Fibroblast of upper back skin (primary cell): ENCODE results near the gene GALE.
"Not testable (repeated sequence)": the region's sequence is repeated elsewhere in the genome, so short reads cannot be mapped to it uniquely, and the experiment has no call there.

Experiments used
- DNase-seq: peaks from one replicate; pipeline ENCODE4 v3.0.0-alpha.2; 2013

The GALE gene

DNA sequence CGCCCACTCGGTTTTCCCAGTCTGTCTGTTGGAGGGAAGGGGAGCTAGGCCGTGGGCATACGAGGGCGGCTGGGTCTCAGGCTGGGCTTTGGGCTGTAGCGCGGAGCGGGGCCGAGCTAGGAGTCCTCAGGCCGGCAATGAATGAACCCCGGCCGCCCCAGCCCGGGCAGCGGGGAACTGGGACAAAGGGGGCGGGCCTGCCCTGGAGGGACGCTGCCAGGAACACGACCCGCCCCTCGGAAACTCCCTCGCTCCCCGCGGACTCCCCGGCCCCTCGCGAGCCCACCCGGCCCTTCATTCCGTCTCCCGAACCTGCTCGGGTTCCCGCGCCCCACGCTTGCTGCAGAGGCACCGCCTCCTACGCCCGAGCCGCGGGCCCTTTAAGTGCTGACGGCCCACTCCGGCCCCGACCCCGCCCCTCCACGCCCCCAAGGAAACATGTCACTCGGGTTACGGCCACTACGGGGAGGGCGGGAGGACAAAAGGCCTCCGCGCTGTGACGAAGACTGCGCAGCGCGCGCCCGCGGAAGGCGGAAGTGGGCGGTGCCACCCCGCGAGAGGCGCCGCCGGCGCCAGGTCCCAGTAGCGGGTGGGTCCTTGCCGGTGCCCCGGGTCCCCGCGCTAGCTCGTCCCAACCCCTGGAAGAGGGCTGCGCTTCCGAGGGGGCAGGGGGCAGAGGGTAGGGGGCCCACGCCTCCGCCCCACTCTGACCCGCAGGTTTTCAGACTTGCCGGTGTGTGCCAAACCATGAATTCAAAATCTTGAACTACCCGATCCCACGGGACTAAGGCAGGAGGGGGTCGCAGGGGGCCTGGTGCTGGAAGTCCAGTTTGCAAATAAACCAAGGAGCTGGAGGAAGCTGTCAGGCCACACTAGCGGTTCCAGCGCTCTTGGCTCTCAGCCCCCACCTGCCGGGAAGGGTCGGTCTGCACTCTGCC, at the start of gene GALE:
Gene GALE (minus strand): TSS at position 355 of the 938 bp plus-strand sequence. CDS start 1,747 bp downstream, outside the sequence.
- DNase-seq: peak; percentile 93

DNA sequence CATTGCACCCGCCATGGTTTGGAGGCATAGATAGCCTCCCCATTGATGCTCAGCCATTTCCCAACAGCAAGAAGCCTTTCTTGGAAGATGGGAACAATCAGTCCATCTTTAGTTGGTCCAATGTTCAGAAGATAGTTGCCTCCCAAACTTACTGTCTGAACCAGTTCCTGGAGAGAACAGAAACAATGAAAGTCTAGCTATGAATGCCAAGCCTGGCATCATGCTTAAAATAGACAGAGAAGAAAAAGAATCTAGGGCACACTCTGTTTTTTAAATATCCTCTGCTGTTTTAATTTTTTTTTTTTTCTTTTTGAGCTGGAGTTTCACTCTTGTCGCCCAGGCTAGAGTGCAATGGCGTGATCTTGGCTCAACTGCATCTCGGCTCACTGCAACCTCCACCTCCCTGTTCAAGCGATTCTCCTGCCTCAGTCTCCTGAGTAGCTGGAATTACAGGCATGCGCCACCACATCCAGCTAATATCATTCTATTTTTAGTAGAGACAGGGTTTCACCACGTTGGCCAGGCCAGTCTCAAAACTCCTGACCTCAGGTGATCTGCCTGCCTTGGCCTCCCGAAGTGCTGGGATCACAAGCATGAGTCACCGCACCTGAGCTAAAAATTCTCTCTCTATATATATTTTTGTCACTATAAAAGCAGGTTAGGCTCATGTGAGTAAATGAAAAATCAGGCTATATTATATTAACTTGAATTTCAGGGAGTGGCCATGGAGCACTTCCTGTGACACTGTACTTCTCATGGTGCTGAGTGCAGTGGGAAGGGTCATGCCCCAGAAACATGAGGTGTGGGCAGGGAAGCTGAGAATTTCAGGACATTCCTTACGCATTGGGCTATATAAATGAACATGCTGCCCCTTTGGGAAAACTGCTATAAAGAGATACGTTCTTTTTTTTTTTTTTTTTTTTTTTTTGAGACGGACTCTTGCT, 48.4 kb upstream of the GALE start:
- no peak for DNase-seq

DNA sequence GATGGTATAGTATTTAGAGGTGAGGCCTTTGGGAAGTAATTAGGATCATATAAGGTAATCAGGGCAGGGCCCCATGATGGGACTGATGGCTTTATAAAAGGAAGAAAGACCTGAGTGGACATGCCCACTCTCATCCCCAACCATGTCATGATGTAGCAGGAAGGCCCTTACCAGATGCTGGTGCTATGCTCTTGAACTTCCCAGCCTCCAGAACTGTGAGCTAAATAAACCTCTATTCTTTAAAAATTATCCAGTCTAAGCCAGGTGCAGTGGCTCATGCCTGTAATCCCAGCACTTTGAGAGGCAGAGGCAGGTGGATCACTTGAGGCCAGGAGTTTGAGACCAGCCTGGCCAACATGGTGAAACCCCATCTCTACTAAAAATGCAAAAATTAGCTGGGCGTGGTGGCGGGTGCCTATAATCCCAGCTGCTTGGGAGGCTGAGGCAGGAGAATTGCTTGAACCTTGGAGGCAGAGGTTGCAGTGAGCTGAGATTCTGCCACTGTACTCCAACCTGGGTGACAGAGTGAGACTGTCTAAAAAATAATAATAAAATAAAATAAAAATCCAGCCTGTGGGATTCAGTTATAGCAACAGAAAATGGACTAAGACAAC, 47.0 kb upstream of the GALE start:
- DNase-seq: not testable (repeated sequence)

DNA sequence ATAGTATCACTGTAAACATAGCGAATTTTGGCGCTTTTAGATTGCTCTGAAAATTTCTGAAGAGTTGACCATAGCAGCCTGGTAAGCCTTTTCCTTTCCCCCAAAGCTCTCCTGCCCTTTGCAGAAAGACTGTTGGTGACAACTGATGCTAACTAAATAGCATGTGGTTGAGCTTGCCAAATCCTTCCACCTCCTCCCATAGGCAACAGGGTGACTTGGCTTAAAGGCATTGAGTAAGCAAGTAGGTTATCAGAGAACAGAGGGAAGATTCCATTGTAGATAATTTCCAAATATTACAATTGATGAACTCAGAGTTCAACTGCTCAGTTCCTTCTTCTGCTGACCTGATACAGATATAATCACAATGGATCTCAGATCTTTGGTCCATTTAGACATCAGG, 44.6 kb upstream of the GALE start:
- DNase-seq: no peak

DNA sequence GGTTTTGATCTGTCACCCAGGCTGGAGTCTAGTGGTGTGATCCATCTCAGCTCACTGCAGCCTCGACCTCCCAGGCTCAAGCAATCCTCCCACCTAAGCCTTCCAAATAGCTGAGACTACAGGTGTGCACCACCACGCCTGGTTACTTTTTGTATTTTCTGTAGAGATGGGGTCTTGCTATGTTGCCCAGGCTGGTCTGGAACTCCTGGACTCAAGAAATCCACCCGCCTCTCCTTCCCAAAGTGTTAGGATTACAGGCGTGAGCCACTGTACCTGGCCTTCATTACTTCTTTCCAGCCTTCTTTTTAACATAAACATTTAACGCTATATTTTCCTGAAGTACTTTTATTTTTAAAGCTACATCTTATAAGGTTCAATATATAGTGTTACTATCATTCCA, 43.1 kb upstream of the GALE start:
- DNase-seq: no peak

DNA sequence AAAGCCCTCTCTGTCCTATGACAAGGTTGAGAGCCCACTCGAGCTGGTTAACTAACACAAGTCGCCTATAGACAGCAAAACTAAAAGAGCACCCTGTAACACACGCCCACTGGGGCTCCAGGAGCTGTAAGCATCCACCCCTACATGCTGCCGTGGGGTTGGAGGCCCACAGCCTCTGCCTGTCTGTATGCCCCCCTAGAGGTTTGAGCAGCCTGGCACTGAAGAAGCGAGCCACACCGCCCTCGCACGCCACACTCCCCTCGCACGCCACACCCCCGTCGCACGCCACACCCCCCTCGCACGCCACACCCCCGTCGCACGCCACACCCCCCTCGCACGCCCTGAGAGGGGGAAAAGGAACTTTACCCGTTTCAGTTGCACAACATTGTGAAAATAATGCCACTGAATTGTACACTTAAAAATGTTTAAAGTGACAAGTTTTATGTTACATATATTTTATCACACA, 37.9 kb upstream of the GALE start:
- DNase-seq: peak; percentile 17

DNA sequence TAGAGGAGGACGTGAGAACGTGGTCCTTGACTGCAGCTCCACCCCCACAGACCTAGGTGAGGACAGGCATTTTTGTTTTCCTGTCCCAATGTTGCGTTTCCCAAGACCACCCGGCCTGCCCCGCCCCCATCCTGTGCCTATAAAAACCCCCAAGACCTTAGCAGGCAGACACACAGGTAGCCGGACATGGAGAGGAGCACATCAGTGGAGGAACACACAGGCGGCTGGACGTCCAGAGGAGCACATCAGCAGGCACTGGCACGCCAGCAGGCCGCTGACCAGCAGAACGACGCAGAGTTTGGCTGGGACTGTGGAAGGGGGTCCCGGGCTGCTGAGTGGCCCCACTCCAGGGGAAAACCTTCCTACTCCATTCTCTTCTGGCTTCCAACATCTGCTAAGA, 37.4 kb upstream of the GALE start:
- no peak for DNase-seq

DNA sequence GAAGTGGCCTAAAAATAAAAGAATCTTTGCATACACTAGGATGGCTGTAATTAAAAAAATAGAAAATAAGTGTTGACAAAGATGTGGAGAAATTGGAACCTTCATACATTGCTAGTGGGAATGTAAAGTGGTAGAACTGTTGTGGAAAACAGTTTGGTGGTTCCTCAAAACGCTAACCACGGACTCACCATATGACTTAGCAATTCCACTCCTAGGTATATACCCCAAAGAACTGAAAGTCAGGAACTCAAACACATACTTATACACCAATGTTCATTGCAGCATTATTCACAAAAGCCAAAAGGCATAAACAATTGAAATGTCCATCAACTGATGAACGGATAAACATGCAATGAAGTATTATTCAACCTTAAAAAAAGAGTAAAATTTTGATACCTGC, 35.5 kb upstream of the GALE start:
- no peak for DNase-seq

DNA sequence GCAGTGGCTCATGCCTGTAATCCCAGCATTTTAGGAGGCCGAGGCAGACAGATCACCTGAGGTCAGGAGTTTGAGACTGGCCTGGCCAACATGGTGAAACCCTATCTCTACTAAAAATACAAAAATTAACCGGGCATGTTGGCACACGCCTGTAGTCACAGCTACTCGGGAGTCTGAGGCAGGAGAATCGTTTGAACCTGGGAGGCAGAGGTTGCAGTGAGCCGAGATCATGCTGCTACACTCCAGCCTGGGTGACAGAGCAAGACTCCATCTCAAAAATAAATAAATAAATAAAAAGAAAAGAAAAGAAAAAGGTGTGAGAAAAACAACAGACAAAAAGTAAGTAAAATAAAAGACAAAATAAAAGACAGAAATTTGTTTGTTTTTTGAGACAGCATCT, 33.6 kb upstream of the GALE start:
- DNase-seq: not testable (repeated sequence)

DNA sequence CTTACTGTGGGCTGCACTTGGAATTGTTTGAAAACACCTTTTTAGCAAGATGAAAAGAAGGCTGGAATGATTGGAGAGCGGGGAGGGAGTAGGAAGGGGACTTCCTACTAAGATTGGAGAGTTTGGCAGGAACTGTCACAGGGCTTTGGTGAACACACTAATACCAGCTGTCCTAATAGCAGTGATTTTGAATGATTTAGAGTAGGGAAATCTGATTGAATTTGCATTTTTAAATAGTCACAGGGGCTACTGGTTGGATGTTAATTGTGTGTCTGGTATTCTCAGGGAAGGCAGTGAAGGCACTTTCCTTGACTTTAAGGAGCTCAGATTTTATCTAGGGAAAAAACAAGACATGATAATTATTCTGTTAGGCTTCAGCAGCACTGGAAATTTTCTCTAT, 27.2 kb upstream of the GALE start:
- no peak for DNase-seq

DNA sequence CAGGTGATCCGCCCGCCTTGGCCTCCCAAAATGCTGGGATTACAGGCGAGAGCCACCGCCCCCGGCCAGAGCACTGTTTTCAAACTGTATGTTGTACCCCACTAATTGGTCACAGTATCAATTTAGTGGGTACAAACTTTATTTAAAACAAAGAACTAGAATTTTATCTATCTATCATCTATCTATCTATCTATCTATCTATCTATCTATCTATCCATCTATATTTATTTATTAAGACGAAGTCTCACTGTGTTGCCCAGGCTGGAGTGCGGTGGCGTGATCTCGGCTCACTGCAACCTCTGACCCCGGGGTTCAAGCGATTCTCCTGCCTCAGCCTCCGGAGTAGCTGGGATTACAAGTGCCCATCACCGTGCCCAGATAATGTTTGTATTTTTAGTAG, 26.0 kb upstream of the GALE start:
- DNase-seq: not testable (repeated sequence)

DNA sequence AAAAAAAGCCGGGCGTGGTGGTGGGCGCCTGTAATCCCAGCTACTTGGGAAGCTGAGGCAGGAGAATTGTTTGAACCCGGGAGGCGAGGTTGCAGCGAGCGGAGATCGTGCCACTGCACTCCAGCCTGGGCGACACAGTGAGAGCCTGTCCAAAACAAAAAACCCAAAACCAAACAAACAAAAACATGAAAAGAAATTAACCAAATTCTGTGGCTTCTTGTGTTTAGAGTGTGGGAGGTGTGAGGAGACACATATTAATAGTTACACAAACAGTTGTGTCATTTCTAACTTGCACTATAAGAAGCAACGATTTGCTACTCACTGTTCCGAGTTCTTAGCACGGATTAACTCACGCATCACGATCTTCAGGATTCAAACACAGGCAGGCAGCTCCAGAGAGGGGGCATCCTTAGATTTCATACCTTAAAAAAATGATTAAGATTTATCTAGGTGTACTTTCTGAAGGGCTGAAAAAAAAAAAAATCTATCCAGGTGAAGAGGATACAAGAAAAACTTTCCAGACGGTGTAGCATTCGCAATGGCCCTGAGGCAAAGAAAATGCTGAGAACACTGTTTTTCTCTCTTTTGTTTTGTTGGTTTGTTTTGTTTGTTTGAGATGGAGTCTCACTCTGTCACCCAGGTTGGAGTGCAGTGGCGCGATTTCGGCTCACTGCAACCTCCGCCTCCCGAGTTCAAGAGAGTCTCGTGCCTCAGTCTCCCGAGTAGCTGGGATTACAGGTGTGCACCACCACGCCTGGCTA, 25.4 kb upstream of the GALE start:
- DNase-seq: no peak

DNA sequence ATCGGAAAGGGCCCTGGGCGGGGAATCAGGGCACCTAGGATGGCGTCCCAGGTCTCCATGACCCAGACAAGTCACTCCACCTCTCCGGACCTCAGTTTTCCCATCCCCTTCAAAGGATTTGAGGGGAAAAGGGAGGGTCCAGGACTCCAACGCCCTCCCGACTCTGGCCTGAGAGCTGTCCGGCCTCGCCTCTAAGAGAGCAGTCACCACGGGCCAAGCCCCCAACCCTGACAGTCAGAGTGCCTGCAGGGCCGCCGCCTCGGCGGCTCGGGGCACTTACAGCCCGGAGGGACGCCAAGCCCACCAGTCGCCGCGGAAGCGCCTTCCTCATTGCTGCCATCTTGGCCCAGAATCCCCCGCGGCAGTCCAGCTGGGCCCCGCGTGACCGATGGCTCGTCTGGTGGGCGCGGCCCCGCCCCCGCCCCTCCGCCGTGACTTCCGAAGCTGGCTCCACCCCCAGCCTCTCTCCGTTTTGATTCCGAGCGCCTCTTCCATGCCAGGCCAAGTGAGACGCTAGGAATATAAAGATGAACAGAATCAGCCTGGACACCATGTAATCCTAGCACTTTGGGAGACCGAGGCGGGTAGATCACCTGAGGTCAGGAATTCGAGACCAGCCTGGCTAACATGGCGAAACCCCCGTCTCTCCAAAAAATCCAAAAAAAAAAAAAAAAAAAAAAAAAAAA, 24.7 kb upstream of the GALE start, which contains the start of gene HMGCL:
Gene HMGCL (minus strand): TSS at position 354 of the 686 bp plus-strand sequence. CDS start 14 bp downstream, at position 340.
- peak; percentile 86 for DNase-seq

DNA sequence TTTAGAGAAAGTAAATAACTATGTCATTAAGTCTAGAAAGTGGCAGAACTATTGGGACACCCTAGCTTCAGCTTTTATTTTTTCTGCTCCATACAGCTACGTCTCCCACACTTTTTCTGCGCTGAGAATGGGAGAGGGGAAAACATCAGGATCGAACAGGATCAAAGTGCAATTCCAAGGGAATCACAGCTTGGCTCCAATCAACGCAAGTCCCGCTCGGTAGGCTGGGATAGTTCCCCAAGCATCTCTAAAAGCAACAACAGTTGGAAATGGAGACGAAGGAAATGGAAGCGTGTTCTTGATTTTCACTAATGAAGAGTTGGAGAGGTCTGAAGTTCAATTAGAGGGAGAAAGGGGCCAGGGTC, 24.1 kb upstream of the GALE start:
- DNase-seq: no peak

DNA sequence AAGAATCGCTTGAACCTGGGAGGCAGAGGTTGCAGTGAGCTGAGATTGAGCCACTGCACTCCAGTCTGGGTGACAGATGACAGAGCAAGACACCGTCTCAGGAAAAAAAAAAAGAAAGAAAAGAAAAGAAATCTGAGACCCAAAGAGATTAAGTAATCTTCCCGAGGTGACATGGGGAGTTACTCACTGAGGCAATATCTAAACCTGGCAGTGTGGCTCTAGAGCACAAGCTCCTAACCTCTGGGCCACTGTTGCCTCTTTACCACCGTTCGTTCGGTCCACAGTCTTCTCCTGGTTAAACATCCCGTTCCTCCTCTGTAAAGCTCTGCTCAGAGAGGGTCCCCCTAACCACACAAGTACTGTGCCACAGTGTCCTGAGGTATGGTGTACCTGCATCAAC, 23.2 kb upstream of the GALE start:
- DNase-seq: no peak

DNA sequence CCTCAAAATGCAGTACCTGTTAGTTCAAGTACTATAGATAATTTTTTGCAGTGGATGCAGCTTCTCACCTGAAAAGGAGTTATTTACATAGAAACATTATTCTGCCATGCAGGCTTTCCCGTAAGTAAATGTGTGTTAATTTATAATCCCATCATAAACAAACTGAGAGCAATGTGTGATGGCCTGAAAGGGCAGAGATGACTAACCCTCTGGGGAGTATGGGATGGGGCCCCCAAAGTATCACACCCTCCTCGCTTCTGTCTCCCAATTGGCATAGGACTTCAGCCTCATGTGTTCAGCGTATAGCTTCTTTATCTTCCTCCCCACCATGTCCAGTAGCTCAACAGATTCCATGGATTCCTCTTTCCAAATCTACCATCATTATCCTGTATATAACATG, 17.1 kb upstream of the GALE start:
- DNase-seq: no peak

DNA sequence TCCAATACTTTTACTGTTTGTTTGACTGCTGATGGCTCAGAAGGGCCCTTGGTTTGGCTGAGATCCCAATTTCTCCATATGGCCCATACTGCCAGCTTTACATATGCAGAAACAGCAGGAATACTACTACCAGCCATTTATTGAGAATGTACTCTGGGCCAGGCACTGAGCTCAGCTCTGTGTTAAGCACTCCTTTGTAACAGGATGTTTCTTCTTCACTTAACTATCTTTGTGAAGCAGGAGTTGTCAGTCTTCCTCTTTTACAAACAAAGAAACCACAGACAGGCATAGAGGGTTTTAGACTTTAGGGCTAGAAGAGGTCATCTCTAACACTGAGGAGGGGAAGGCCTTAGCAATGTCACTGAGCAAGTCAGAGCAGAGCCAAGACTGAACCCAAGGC, 16.4 kb upstream of the GALE start:
- DNase-seq: no peak

DNA sequence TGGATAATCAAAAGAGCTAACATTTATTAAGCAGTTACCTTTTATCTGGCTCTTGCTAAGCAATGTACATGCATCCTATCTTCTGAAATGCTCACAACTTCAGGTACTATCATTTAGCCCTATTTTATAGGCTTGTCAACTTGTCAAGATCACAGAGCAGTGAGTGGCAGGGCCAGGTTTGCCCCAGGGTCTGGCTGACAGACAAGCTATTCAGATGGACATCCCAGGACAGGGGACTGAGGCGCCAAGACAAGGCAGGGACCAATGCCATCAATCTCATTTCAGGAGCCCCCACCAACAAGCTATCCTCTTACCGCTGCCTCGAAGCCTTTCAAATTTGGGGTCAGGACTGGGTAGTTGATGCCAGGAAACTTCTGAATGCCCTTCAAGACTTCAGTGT, 15.8 kb upstream of the GALE start:
- DNase-seq: no peak

DNA sequence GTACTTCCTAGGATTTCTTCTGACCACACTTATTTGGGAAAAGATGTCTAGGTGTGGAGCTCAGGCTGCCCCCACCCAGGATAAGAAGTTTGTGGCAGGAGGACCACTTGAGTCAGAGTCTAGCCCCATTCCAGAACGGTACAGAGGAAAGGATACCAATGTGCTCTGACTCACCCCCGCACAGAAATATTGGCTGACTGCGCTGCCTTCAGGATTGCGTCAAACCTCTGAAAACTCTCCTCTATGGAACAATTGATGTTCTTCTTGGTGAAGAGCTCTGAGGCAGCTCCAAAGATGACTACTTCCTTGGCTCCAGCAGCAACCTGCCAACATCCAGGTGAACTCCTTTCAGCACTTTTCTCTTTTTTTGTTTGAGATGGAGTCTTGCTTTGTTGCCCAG, 13.5 kb upstream of the GALE start:
- no peak for DNase-seq

DNA sequence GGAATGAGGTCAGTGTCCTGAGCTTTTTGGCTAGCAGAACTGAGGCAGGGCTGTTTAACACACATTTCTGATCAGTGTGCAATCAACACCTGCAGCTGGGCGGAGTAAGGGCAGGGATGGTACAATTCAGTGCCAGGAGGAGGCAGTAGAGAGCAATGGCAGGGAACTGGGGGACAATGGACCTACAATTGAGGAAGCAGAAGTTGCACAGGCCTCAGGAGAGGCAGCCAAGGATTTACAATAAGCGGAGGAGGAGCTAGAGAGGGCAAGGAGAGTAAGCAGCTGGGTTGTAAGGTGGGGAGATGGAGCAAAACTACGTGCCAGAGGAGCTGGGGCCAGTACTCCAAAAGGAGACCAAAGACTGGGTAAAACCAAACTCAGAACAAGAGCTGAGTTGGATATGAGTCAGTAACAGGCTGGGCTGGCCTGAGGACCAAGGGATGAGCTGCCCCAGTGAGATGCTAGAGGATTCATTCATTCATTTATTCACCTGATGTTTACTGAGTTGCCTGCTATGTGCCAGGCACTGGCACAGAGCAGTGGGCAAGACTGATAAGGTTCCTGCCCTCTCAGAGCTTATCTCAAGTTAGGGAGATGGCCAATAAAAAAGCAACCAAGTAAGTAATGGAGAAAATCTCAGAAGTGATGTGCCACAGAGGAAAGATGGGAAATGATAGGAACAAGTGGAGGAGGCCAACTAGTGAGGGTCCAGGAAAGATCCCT, 10.4 kb upstream of the GALE start:
- no peak for DNase-seq

DNA sequence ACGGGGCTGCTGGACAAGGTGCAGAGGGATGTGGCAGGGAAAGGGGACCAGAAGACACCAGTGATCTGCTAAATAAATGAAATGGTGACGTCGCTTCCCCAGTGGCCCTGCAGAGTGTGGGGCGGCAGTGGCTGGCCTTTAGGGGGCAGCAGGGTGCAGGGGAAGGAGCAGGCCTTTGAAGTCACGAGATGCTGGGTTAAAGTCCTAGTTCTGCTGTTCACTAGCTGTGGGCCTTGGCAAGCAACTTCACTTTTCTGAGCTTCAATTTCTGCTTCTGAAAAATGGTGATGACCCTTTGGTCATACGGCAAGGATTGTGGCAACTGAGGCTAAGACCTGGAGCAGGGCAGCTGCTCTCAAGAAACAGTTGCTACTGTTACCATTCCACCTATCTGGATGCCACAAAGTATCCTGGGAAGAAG, 9.2 kb upstream of the GALE start:
- DNase-seq: peak; percentile 50
